Upper lobe of right lung (tissue), 1 donor: ENCODE data around the gene TMEM52B. TPM values are rescaled to one million over a fixed set of nuclear protein-coding genes. Genes with fewer than 3 reads are reported as not detected.

Experiments
- ATAC-seq: fragments of 200-7000 bp; cut with Tn5 transposase; one replicate; pipeline ENCODE4 v1.9.1; 2020; ENCODE audit warnings: mild to moderate bottlenecking, moderate library complexity
- DNase-seq: peaks from one replicate; pipeline ENCODE4 v3.0.0-alpha.2; 2020
- H3K27ac ChIP-seq: fragments of 200-600 bp; one replicate; pipeline ENCODE4 v1.8.0; 2022
- H3K27me3 ChIP-seq: fragments of 200-600 bp; one replicate; pipeline ENCODE4 v1.8.0; 2022; ENCODE audit warnings: mild to moderate bottlenecking
- H3K36me3 ChIP-seq: fragments of 200-600 bp; one replicate; pipeline ENCODE4 v1.8.0; 2022
- H3K4me1 ChIP-seq: fragments of 200-600 bp; one replicate; pipeline ENCODE4 v1.8.0; 2022
- H3K4me3 ChIP-seq: fragments of 200-600 bp; one replicate; pipeline ENCODE4 v1.8.0; 2022; ENCODE audit warnings: mild to moderate bottlenecking
- H3K9me3 ChIP-seq: fragments of 200-600 bp; one replicate; pipeline ENCODE4 v1.8.0; 2022
- CTCF ChIP-seq: fragments of 200-600 bp; IDR thresholded peaks from one replicate; pipeline ENCODE4 v1.8.0; 2022; ENCODE audit warnings: antibody characterized with exemption
- intact Hi-C: fragments of 100-400 bp; cut with DNase I; formaldehyde crosslinking; loops from one replicate; pipeline ENCODE4 v1.11.0; 2022
- total RNA-seq: library from RNA; stranded (reverse); fragmentation: NEBNext Ultra II Directional; extraction: Animal tissue kit (Norgen Biotek cat#: 25700); gene quantifications from one replicate; pipeline ENCODE4 v1.2.1, GENCODE V29; 2021
- donor health status: DM: no; HTN: yes; CAD: no; lungs with severe emphysema.

Gene TMEM52B
- total RNA-seq, 1 donor from 2014 or later, result 2.3 TPM

DNA sequence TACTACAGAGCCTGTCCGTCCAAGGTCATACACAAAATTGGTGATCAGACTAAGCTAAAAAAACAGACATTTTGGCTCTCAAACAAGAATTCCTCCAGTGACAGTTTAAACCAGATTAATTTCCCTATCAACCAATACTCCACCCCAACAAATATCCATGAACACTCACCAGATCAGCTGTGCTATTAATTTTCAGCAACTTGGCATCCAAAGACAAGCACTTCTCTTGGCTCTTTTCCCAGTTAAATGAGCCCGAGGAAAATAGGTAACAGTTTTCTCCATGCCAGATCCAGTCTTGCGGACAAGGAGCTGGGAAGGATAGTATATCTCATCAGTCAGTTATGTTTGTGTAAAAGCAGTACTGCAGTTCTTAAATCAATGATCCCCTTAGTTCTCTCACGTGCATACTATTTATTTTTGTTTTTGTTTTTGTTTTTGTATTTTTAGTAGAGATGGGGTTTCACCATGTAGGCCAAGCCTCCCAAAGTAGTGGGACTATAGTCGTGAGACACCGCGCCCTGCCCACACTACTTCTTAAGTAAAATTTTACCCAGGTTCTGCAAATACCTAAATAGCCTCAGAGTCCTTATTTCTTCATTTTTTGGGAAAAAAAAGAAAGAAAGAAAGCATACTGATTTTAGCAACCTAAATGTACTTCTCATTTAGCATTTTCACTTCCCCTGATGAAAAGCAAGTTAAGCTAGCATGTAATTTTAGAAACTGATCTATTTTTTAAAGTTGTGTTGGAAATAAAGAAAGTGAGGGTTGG lies 18.0 kb upstream of the TMEM52B start:
- intact Hi-C loops, result no loop called here
- Histone ChIP-seq H3K27ac (no peak overlapping the region), H3K4me3 (no peak overlapping the region), H3K4me1 (no peaks in the 10 kb centered on the region), H3K9me3 (no peaks in the 10 kb centered on the region), H3K27me3 (no peaks in the 10 kb centered on the region), H3K36me3 (no peaks in the 10 kb centered on the region)
- TF ChIP-seq CTCF, result no peak
- ATAC-seq (peak; percentile 67), DNase-seq (no peak)

GRCh38 chr12:10163084-10163483 lies 15.7 kb upstream of the TMEM52B start:
- H3K36me3 ChIP-seq, result no peaks in the 10 kb centered on the region
- no peaks in the 10 kb centered on the region for H3K9me3 ChIP-seq
- no peak for TF ChIP-seq CTCF
- H3K4me1 ChIP-seq, result no peaks in the 10 kb centered on the region
- no peak overlapping the region for H3K4me3 ChIP-seq
- no peak overlapping the region for H3K27ac ChIP-seq
- DNase-seq (no peak), ATAC-seq (no peak)
- intact Hi-C loops, result no loop called here
- no peaks in the 10 kb centered on the region for H3K27me3 ChIP-seq

GRCh38 chr12:10165421-10165820 lies 13.4 kb upstream of the TMEM52B start:
- no peak overlapping the region for H3K27ac ChIP-seq
- no peak for DNase-seq
- no peaks in the 10 kb centered on the region for H3K9me3 ChIP-seq
- no peak overlapping the region for H3K4me3 ChIP-seq
- no peak for ATAC-seq
- H3K4me1 ChIP-seq, result no peaks in the 10 kb centered on the region
- no peaks in the 10 kb centered on the region for H3K36me3 ChIP-seq
- H3K27me3 ChIP-seq, result no peaks in the 10 kb centered on the region
- no peak for TF ChIP-seq CTCF
- intact Hi-C loops, result no loop called here

GRCh38 chr12:10167599-10167998 lies 11.2 kb upstream of the TMEM52B start:
- no peak for TF ChIP-seq CTCF
- no peaks in the 10 kb centered on the region for H3K4me1 ChIP-seq
- no peak for DNase-seq
- H3K9me3 ChIP-seq, result no peaks in the 10 kb centered on the region
- intact Hi-C loops, result no loop called here
- no peaks in the 10 kb centered on the region for H3K27me3 ChIP-seq
- no peak overlapping the region for H3K4me3 ChIP-seq
- peak overlapping the region; percentile 69 for H3K27ac ChIP-seq
- ATAC-seq, result peak; percentile 82
- no peaks in the 10 kb centered on the region for H3K36me3 ChIP-seq

DNA sequence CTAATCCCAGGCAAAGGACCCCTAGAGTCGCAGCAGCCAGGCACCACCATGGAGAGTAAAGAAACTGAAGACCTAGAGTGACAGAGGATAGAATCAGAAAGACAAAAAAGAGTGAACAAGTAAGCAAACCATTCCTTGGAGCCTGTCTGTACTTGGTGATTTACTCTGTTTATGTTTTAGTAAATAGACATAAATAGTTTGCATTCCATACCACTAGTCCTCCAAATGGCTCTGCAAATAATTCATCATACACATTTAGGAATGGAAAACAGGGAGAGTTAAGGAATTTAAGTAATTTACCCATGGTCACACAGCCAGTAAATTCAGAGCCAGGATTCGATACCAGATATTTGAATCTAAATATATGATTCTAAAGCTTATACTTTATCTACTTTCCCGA lies 9.7 kb upstream of the TMEM52B start:
- ATAC-seq (no peak), DNase-seq (no peak)
- Histone ChIP-seq H3K27me3 (no peaks in the 10 kb centered on the region), H3K4me1 (no peaks in the 10 kb centered on the region), H3K9me3 (no peaks in the 10 kb centered on the region), H3K4me3 (peak overlapping the region; percentile 33), H3K36me3 (no peaks in the 10 kb centered on the region), H3K27ac (no peak overlapping the region)
- no peak for TF ChIP-seq CTCF
- intact Hi-C loops, result no loop called here
